SK-N-SH treated with all-trans-retinoic acid at 6 μM for 48 hours (cell line): ENCODE data around the gene THAP10.

ENCODE experiments used
- ARNTL ChIP-seq: fragments of 450-650 bp; formaldehyde crosslinking; IDR thresholded peaks from 2 replicates; pipeline ENCODE4 v1.5.0; 2020; ENCODE audit warnings: low read depth, mild to moderate bottlenecking, moderate library complexity, borderline replicate concordance
- BACH2 ChIP-seq: fragments of 250-450 bp; sonication (Bioruptor Pico); IDR thresholded peaks from 2 replicates; pipeline ENCODE4 v1.9.0; 2021; ENCODE audit warnings: mild to moderate bottlenecking, borderline replicate concordance
- CREB5 ChIP-seq: fragments of 250-450 bp; sonication (Bioruptor Pico); IDR thresholded peaks from 2 replicates; pipeline ENCODE4 v1.5.1; 2020; ENCODE audit warnings: low read depth, mild to moderate bottlenecking, moderate library complexity
- PATZ1 ChIP-seq: fragments of 250-450 bp; sonication (Bioruptor Pico); IDR thresholded peaks from 2 replicates; pipeline ENCODE4 v1.8.0; 2020; ENCODE audit warnings: mild to moderate bottlenecking, moderate library complexity, borderline replicate concordance
- TOX ChIP-seq: fragments of 250-450 bp; sonication (Bioruptor Pico); IDR thresholded peaks from 2 replicates; pipeline ENCODE4 v1.8.0; 2021; ENCODE audit warnings: mild to moderate bottlenecking, moderate library complexity, borderline replicate concordance
- ZFP30 ChIP-seq: fragments of 450-650 bp; formaldehyde crosslinking; IDR thresholded peaks from 2 replicates; pipeline ENCODE4 v1.5.0; 2022; ENCODE audit warnings: mild to moderate bottlenecking, moderate library complexity

- TF ChIP-seq ZFP30 (CRISPR knock-in tag) (no peak), ARNTL (CRISPR knock-in tag) (no peak), PATZ1 (CRISPR knock-in tag) (no peak), CREB5 (no peak), BACH2 (CRISPR knock-in tag) (no peak), TOX (CRISPR knock-in tag) (no peak)
These were observed 32.8 kb downstream of the THAP10 start for GRCh38 chr15:70859322-70859908.
